NCI-H510A (cell line): ENCODE results near the gene GABPA.
"Not testable (repeated sequence)": the region's sequence is repeated elsewhere in the genome, so short reads cannot be mapped to it uniquely, and the experiment has no call there.

Experiments used
- DNase-seq: peaks from one replicate; lab custom pipeline; 2025; lab: John Stamatoyannopoulos, UW

The GABPA gene

DNA sequence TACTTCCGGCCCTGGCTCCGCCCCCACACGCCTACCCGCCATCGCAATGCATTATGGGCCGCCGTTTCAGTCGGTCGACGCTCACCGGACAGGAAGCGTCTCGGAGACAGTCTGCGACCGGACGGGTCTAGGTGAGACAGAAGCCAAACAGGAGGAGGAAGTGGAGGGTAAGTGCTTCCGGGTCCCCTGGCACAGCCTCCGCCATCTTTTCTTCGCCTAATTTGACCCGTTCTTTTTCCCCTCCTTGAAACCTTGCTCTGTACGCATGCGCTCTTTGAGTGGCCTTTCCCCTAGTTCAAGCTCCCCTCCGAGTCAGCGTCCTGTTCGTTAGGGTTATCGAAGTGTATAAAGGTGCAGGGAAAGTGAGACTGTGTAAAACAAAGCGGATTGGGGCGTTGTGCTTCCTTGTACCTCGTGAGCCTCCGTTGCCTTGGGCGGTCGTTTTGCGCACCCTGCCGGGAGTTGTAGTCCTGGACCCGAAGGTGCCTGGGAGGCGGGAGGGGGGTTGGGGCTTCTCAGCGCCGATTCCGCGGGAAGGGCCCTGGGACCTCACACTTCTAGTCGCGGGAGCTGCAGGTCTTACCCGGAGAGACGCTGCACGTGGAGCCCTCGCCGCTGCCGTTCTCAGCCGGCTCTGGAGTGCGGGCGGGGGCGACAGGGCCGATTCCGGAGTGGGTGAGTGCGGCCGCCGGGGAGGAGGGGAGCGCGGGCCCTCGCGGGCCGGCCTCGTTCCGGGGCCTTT lies at the start of gene GABPA, which contains the start of gene ATP5PF:
Gene GABPA, plus strand, starts transcription at position 69 of the 742 bp plus-strand sequence. CDS start 6,627 bp downstream, outside the sequence.
Gene ATP5PF, minus strand, starts transcription at position 1 of the 742 bp plus-strand sequence. CDS start 5,110 bp downstream, outside the sequence.
- peak; percentile 96 for DNase-seq

DNA sequence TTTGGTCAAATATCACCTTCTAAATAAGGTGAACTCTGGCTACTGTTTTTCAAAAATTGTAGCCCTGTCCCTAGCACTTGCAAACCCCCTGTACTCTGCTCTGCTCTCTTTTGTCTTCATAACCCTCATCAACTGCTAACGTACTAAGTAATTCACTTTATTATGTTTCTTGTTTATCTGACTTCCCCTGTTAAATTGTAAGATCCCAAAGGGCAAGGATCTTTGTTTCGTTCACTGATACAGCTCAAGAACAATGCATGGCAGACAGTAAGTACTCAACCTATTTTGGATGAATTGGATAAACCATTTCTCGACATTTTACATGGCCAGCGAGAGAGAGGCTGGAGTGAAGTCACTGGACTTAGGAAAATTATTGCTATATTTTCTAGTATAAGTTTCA lies 47.0 kb upstream of the GABPA start:
- no peak for DNase-seq

DNA sequence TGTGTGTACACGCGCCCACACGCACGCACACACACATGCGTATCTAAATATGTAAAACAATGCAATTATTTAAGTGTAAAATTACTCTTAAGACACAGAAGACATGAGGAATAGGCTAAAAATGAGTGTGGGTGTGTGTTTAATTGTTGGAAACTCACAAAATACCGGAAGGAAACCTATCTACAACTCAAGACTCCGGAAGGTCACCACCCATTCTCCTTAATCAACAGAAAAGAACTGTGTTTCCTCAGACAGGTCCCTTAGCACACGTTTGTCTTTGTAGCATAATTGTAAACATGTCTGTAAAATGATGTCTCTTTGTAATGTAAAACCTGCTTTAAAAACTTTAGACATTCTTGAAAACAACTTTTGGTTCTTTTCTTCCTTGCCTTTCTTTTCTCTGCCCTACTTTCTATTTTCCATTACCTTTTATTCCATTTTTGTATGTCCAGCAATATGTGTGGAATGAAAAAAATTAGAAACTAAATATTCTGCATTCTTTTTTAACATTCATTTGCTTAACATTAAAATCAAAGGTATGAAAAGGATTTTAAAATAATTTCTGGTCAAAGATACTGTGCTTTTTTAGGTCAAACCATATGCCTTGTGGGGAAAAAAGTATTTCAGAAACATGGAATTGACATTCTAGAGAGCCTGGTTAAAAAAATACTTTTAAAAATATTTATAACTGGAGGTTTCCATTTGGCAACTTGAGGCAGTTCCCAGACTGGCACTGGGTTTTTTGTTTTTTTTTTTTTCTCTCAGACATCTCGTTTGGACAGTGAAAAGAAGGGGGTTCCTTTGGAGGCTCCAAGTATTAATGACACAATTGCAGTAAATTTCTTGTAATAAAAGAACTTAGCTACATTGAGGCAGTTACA lies 46.3 kb upstream of the GABPA start:
- DNase-seq: no peak

DNA sequence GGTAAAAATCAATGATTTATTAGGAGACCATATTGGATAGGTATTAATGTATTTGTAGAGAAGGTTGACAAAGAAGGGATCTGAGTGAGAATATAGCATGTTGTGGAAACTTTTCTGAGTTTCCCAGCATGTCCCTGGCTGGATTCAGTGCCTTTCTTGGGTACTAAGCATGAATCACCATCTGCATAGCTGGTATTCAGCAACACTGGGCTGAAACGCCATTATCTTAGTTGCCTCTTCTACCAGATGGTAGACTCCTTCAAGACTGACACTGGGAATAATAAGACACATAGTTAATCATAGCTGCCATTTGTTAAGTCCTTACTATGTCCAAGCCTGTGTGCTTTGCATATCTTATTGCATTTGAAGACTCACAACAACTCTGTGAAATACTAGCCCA lies 45.5 kb upstream of the GABPA start:
- DNase-seq: no peak

DNA sequence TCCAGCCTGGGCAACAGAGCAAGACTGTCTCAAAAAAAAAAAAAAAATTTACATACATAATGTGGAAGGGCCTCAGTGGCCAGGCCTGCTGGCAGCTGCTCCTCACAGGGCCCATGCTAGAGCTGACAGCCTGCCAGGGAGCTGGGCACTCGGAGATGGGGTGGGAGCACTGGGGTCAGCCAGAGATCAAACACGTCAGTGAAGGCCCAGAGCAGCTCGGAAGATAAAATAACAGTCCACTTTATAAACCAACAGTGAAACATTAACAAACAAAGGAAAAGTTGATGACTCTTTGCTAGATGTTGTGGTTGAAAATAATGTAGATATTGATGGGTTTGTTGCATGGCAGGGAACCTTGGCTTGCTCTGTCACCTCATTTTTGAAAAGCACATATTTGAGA lies 42.8 kb upstream of the GABPA start:
- DNase-seq: no peak

DNA sequence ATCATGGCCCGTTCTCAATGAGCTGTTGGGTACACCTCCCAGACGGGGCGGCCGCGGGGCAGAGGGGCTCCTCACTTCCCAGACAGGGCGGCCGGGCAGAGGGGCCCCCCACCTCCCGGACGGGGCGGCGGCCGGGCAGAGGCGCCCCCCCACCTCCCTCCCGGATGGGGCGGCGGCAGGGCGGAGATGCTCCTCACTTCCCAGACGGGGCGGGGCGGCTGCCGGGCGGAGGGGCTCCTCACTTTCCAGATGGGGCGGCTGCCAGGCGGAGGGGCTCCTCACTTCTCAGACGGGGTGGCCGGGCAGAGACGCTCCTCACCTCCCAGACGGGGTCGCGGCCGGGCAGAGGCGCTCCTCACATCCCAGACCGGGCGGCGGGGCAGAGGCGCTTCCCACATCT lies 39.3 kb upstream of the GABPA start:
- not testable (repeated sequence) for DNase-seq

DNA sequence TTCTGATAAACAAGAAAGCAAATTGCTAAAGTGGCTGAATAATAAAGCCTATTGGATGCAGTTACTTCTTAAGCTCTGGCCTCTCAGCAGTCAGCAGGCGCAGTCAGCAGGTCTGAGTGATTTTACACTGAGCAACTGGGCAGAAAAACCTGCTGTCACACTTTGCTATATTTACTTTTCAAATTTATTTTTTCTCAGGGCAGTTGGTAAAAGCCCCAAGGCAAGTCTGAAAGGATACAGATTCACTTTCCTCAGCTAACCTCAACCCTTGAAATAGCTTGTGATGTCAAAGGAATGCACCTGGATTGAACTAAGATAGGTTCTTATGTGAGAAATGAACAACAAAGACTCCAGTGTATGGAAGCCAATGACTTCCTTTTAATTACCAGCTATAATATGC lies 34.0 kb upstream of the GABPA start:
- no peak for DNase-seq

DNA sequence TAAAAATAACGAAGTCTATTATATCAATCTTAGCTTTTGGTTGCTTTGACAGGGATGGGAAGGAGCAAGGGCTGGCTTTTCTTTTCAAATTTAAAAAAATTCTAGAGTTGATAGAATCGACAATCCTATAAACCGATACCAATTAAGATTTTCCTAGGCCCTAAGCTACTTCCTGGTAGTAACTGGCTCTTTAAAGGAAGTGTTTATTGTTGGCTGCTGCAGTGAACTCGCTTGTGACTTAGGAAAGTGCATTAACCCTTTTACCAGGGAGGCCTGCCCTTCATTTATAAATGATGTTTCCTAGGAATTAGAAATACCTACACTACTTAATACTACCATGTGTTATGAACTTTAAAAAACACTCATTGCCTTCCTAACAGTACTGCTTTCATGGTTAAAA lies 33.2 kb upstream of the GABPA start:
- no peak for DNase-seq

DNA sequence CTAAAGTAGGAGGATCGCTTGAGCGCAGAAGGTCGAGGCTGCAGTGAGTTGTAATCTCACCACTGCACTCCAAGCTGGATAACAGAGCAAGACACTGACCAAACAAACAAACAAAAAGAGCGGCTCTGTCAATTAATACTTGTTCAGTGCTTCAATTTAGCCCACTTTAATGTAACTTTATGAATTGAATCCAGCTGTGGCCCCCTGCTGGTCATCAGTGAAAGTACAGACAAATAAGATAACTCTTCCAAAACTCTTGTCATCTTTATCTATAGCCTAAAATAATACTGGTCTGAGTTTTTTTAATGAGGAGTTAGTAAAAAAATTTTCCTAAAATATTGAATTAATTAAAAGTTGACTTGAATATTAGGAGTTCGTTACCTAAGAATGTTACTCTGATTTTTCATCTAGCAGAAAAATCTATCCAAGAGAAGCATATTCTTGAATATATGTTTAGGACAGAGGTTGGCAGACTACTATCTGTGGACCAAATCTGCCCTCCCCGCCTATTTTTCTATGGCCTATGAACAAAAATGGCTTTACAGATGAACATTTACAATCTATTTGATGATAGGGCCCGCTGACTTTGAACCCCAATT lies 26.2 kb upstream of the GABPA start:
- DNase-seq: no peak

DNA sequence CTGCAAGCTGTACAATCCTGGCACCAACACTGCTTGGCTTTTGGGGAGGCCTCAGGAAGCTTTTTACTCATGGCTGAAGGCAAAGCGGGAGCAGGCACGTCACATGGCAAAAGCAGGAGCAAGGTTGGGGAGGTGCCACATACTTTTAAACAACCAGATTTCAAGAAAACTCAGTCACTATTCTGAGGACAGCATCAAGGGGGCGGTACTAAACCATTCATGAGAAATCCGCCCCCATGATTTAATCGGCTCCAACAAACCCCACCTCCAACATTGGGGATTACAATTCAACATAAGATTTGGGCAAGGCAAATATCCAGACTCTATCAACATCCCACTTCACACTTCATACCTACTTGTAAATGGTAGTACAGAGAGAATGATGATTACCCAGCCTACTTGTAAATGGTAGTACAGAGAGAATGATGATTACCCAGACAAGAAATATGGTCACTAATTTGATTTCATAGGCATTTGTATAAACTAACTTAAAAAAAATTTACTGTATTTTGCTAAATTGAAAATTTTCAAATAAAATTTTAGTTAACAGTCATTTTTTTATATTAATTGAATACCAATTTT lies 25.0 kb upstream of the GABPA start:
- DNase-seq: no peak

DNA sequence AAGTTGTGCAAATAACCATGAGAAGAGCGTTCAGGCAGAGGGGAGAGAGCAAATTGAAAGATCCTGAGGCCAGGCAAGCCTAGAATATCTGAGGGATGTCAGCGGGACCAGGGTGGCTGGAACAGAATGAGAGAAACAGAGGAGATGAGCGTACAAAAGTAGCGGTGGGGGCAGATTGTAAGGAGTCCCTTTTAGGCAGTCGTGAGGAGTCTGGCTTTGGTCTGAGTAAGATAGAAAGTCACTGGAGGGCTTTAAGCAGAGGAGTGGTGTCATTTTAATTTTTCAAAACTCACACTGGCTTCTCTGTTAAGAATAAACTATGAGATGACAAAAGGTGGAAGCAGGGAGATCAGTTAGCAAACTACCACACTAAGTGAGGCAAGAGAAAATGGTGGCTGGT lies 24.2 kb upstream of the GABPA start:
- DNase-seq: no peak

DNA sequence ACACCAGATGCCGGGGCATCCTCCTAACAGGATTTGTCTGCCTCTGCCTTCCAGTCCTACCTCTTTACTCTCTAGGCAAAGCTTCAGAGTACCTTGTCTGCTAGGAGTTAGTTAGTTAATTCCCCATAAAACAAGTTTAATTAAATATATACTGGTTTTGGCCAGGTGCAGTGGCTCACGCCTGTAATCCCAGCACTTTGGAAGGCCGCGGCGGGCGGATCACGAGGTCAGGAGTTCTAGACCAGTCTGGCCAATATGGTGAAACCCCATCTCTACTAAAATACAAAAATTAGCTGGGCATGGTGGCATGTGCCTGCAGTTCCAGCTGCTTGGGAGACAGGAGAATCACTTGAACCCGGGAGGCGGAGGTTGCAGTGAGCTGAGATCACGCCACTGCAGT lies 20.7 kb upstream of the GABPA start:
- not testable (repeated sequence) for DNase-seq

DNA sequence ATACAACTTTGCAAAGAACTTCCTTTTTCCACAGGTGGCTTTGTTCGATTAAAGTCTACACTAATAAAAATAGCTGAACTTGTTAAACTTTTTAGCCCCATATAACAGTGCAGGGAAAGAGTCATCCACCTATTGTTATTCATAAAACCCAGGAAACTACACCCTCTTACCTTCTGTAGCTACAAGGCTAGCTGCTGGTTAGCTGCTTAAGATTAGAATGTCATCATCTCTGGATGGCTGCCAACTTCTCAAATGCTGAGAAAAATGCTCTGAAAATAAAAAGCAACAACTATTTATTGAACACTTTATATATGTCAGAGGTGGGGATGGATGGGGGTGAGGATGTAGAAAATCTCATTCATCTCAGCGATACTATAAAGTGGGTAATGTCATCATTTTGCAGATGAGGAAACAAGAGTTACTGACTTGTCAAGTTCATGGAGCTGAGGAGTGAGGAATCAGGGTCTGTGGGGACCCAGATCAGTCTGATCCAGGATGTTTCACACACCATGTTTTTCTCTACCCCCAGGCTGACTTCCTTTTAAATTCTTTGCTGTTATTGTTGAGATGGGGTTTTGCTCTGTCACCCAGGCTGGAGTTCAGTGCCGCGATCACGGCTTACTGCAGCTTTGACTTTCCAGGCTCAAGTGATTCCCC lies 17.2 kb upstream of the GABPA start:
- no peak for DNase-seq

DNA sequence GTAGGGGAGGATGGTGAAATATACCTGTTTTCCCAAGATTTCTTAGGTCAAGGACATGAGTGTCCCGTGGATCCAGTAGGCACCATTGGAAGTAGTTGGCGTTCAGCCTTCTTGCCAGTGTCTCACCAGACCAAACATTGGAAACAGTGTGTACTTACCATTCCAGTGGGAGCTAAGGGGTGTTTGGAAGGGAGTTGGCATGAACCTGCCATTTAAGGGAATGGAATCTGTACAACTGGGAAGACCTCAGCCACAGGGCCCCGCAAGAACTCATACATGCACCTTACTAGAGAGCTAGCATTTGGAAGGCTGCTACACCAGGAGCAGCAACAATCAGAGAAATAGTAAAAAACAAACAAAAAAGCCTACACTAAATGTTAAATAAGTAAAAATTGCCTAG lies 12.8 kb upstream of the GABPA start:
- DNase-seq: no peak

DNA sequence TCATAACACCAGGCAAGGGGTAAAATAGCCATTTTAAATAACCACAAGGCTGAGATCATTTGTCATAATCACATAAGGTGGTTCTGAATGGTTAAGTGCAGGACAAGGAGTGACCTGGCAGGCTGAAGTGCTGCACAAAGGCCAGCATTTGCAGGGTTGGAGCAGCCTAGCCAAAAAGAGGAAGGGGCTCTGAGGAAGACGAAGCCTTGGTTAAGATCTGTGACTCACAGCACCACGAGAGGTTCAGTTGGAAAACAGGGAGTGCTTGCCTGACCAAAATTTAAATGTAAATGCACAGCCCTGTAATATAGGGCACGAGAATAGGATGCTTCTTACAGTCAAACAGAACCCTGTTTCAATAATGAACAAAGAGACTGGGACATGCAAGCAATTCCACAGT lies 12.1 kb upstream of the GABPA start:
- no peak for DNase-seq

DNA sequence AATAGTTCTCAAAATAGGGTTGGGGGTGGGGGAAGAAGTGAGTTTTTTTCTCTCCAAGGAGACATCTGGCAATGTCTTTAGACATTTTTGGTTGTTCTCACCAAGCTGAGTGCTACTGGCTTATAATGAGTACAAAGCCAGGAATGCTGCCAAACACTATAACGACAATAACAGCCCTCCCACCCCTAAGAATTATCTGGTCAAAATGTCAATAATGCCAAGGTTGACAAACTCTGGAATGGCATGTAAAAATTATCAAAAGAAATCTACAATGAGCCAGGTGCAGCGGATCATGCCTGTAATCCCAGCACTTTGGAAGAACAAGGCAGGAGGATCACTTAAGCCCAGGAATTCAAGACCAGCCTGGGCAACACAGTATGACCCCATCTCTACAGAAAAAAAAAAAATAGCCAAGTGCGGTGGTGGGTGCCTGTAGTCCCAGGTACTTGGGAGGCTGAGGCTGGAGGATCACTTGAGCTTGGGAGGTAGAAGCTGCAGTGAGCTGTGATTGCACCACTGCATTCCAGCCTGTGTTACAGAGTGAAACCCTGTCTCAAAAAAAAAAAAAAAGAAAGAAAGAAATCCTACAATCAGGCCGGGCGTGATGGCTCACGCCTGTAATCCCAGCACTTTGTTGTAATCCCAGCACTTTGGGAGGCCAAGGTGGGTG lies 2.5 kb upstream of the GABPA start:
- DNase-seq: no peak

DNA sequence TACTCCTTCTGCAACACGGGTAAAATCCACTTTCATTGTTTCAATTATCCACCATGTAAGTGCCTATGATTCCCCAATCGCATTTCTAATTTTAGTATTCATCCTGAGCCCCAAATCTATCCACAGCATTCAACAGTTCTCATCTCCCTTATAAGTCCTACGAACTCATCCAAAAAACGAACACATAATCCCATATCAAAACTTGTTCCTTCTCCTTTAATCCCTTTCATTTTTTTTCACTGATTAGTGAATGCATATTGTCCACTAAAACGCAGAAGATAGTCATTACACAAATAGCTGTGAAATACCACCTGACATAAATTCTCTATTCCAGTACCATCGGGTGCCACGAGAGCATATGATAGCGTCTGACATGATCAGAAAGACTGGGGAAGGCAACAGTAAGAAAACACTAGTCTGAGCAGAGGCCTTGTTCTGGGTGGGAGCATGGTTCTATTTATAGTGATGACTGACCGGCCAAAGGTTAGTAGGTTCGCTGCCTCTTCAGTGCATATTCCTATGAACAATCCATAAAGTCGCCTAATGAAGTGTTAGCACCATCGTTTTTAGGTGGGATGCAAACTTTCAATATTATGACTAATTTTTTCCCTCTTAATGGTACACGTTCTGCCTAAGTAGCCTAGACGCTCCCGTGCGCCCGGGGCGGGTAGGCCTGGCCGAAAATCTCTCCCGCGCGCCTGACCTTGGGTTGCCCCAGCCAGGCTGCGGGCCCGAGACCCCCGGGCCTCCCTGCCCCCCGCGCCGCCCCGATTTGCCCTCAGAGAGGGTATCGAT lies 716 bp upstream of the GABPA start:
- peak; percentile 19 for DNase-seq

DNA sequence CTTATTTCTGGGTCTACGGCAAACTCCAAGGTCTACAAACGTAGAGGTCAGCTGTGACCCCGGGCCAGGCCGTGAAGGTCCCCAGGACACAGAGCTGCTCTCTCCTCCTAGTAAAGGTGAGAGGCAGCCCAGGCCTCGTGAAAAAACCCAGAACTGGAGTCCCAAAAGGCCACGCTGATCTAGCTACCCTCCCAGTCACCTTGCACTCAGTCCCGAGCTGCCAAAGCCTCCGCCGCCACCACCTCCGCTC lies 193 bp upstream of the GABPA start:
- no peak for DNase-seq

DNA sequence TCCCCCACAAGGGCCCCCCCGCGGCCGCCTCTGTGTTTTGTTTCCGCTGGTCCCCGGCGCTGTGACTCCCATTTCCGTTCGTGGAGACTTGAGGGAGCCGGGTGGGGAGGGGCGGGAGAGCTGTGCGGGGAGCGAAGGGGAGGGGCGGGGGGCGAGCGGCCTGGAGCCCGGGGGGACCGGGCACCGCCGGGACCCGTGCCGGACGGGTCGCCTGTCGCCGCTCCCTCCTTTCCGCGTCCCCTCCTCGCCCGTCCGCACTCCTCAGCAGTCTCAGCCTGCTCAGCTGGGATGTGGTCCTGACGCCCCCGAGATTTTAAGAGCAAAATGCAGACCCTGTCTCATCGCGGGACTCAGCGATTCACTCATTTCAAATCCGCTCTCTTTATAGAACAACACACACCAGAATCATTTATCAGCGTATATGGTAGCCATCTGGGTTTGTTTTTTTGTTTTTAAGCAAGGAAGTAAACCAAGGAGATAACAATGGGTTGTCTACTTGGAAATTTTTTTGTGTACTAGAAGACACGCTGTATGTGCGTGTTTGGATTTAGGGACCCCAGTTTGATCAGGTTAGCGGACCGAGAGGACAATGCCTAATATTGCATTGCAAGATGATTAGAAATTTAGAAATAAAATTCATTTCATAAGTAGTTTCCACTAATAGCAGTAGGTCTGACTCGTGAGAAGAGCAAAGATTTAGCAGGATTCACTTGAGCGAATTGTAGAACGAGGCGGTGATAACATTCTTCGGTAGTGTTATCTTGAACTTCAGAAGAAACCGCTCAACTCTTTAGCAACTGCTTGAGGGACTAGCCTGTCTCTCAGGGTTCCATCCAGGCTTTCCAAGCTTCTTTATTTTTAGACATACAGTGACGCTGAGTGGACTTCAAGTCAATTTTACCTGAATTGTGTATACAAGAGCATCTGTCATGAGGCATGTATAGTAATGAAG lies 1.1 kb downstream of the GABPA start:
- DNase-seq: peak; percentile 83

DNA sequence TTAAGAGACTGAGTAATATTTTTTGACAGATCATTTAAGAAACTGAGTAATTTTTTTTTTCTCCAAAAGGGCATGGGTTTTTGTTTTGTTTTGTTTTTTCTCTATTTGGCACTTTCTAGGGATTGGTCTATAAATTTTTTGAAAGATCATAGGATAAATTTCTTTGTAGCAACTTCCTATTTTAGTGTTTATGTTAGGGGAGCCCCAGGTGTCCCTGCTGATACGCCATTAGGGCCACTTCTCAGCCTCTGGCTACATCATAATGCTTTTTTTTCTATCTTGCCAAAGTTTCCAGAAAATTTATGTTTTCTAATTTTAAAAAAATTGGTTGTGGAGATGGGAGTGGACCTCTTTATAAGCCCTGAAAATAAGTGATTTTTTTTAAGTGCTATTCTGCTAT lies 2.6 kb downstream of the GABPA start:
- DNase-seq: no peak
